ENCODE results near the gene CCL25.

The CCL25 gene

GRCh38 chr19:8110931-8111330 is 58.4 kb downstream of the CCL25 start:
- no peak for DNase-seq (ENCODE audit: low spot score)

- DNase-seq (ENCODE audit: low spot score): no peak
Observed at GRCh38 chr19:8111376-8111775, 58.8 kb downstream of the CCL25 start.
